HG03342 (cell line): ENCODE results near the gene NAALAD2.
"Not testable (repeated sequence)": the region's sequence is repeated elsewhere in the genome, so short reads cannot be mapped to it uniquely, and the experiment has no call there.

ENCODE experiments used
- ATAC-seq: cut with Tn5 transposase; IDR thresholded peaks from one replicate; pipeline ENCODE4 v1.9.1; 2021; ENCODE audit warnings: mild to moderate bottlenecking, moderate library complexity; ENCODE audit not compliant: unreplicated experiment

The NAALAD2 gene

DNA sequence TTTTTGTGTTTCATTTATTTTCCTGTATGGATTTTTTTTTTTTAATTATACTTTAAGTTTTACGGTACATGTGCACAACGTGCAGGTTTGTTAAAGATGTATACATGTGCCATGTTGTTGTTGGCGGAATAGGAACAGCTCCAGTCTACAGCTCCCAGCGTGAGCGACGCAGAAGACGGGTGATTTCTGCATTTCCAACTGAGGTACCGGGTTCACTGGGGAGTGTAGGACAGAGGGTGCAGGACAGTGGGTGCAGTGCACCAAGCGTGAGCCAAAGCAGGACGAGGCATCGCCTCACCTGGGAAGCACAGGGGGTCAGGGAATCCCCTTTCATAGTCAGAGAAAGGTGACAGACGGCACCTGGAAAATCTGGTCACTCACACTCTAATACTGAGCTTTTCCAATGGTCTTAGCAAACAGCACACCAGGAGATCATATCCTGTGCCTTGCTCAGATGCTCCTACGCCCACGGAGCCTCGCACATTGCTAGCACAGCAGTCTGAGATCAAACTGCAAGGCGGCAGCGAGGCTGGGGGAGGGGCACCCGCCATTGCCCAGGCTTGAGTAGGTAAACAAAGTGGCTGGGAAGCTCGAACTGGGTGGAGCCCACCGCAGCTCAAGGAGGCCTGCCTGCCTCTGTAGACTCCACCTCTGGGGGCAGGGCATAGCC, 105.6 kb downstream of the NAALAD2 start:
- ATAC-seq: not testable (repeated sequence)

DNA sequence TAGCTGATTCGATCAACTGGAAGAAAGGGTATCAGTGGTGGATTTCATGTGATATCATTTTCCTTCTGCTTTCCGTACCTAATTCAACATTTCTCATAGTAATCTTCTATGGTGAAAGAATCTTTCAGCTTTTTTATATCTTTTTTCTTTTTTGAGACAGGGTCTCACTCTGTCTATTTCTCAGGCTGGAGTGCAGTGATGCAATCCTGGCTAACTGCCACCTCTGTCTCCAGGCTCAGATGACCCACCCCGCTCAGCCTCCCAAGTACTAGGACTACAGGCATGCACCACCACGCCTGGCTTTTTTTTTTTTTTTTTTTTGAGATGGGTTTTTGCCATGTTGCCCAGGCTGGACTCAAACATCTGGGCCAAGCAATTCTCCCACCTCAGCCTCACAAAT, 107.0 kb downstream of the NAALAD2 start:
- no peak for ATAC-seq
